NCI-H2029 treated with DMSO at 0.1 percent for 48 hours (cell line): Measurements from ENCODE around the gene CASKIN2.
"Not testable (repeated sequence)": the region's sequence is repeated elsewhere in the genome, so short reads cannot be mapped to it uniquely, and the experiment has no call there.

Experiments
- DNase-seq: peaks from one replicate; lab custom pipeline; 2025; lab: John Stamatoyannopoulos, UW

Gene CASKIN2

GRCh38 chr17:75490953-75491649, 24.2 kb downstream of the CASKIN2 start:
- DNase-seq: no peak

DNA sequence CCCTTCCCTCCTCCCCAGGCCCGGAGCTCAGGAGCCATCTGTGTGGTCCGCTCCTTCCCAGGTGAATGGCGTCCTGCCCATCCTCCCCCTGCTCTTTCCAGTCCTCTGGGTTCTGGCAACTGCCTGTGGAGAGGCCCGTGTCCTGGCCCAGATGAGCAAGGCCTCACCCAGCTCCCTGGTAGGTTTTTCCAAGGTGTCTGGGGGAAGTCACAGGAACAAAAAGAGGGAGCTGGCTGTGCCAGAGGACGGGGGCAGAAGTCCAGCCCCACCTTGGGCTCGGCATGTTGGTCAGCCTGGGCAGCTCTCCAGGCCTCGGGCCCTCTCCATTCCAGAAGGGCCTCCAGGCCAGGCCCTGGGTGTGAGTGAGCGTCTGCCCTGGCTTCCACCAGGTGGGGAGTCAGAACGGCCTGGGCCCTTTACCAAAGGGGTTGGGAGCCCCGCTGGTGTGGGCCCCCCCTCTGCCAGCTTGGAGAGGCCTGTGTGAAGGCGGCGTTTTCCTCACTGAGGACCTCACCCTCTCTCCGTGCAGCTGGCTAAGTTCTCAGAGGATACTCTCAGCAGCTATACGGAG, 25.1 kb downstream of the CASKIN2 start:
- DNase-seq: no peak

DNA sequence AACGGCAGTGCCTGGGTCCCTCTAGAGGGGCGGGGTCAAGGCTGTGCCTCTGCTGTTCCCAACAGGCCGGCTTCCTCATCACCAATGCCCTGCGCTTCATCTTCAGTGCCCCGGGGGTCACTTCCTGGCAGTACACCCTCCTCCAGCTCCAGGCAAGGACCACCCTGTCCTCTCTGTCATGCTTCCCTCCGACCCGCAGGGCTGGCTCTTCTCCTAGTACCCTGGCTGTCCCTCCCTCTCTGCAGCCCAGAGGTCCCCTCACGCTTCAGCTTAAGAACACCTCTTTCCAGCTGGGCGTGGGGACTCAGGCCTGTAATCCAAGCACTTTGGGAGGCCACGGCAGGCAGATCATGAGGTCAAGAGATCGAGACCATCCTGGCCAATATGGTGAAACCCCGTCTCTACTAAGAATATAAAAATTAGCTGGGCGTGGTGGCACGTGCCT, 25.8 kb downstream of the CASKIN2 start:
- DNase-seq: no peak

DNA sequence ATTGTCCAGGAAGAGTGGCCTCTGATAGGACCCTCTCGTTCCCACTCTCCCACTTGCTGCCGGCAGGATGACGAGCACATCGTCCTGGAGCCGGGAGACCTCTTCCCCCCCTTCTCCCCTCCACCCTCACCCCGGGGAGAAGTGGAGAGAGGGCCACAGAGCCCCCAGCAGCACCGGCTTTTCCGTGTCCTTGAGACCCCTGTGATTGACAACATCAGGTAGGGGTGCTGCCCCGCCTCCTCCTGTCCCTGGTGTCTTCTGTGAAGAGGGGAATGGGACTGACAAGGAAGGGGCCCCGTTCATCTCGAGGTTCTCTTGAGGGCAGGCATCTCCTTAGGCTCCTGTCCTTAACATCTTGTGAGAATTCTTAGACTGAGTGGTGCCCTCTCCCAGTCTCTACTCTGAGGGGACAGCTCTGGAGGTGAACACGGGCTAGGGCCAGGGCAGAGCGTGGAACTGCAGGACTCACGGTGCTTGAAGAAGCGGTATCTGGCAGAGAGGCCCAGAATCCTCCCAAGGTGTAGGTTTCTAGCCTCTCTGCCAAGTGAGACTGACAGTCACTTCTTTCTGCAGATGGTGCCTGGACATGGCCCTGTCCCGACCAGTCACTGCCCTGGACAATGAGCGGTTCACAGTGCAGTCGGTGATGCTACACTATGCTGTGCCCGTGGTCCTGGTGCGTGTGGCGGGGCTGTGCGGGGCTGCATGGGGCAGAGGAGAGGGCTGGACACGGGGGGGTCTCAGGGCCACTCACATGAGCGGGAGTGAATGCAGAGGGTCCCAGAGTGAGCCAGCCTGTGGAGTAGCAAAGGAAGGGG, 26.4 kb downstream of the CASKIN2 start:
- DNase-seq: no peak

DNA sequence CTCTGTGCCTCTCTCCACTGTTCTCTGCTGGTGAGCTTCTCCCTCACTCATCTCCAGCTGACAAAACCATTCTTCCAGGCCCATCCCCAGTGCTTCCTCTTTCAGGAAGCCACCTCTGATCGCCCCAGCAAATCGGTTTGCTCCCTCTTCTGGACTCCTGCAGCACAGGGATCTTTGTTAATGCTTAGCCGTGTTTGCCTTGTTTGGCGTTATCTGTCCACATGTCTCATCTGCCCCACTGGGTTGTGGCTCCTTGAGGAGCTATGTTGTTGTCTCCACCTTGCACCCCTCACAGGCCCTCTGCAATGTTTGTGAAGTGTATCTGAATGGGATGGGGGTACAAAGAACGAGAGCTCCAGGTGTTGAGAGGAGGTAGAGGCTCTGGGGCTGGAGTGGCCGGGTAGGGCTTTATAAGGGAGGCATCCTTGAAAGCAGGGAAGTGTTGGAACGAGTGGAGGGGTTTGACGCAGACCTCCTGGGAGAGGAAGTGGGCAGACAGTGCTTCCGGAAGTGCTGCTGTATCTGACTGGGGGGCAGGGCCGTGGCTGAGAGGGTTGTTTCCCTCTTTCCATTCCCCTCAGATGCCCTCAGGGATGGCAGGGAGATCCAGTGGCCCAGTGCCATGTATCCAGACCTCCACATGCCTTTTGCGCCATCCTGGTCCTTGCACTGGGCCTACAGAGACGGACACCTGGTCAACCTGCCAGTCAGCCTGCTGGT, 27.8 kb downstream of the CASKIN2 start:
- no peak for DNase-seq

GRCh38 chr17:75486951-75487350, 28.4 kb downstream of the CASKIN2 start:
- no peak for DNase-seq

DNA sequence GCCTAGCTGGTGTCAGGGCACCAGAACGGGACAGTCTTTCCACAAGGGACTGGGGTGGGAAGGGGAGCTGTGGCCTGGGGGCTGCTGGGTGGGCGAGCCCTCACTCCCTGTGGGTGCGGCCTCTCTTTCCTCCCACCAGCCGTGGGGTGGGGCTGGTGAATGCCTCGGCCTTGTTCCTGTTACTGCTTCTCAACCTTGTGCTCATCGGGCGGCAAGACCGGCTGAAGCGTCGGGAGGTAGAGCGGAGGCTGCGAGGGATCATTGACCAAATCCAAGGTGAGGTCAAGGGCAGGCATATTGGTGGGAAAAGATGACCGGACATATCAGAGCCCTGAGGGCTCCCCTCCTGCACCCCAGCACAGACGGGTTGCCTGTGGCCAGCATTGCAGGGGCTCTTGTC, 29.2 kb downstream of the CASKIN2 start:
- DNase-seq: no peak

DNA sequence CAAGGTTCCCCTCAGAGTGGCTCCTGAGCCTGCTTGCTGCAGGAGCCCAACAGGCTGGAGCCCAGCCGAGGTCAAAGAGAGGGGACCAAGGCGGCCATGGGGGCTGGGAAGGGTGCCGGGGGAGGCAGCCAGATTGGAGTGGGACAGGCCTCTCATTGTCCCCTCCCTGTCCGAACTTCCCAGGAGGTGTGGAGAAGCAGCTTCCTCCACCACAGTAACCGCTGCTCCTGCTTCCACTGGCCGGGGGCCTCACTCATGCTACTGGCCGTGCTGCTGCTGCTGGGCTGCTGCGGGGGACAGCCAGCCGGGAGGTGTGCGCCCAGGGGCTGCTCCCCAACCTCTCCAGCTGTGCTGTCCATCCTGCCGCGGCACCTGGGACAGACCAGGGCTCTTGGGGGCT, 29.6 kb downstream of the CASKIN2 start:
- no peak for DNase-seq

DNA sequence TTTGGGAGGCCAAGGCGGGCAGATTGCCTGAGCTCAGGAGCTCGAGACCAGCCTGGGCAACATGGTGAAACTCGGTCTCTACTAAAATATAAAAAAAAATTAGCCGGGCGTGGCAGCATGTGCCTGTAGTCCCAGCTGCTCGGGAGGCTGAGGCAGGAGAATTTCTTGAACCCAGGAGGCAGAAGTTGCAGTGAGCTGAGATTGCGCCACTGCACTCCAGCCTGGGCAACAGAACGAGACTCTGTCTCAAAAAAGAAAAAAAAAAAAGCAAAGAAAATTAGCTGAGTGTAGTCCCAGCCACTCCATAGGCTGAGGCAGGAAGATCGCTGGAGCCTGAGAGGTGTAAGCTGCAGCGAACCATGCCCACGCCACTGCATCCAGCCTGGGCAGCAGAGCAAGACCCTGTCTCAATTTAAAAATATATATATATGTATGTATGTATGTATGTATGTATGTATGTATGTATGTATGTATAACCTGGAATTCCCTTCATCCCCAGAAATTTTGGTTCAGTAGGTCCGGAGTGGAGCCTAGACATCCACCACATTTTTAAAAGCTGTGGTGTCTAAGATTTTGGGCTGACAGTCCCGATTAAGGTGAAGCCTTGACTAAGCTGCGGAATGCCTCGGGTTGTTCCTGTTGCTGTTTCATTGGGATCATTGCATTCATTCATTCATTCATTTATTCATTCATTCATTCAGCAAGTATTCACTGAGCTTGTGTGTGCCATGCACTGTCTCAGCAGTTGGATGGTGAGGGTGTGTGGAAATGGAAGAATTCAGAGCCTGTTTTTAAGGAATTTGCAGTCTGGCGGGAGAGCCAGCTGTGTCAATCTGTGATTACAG, 33.0 kb downstream of the CASKIN2 start:
- DNase-seq: no peak

- no peak for DNase-seq
These were observed 33.9 kb downstream of the CASKIN2 start for GRCh38 chr17:75481194-75482068.

DNA sequence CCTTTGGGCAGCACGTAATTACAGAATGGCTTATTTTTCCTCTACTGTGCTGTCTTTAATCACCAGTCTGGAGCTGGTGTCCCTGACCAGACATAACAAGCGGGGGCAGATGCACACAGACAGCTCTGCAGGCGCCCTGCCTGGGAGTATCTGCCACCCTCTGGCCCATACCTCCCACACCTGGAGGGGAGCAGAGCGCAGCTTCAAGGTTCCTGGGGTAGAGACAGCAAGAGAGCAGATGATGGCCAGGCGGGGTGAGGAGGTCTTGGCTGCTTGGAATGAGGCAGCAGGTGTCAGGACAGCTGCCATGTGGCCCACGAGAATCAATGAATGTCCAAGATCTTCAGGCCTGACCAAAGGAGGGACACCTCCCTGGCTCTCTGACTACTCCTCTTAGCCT, 35.1 kb downstream of the CASKIN2 start:
- no peak for DNase-seq

GRCh38 chr17:75478508-75478907, 36.8 kb downstream of the CASKIN2 start:
- DNase-seq: no peak

DNA sequence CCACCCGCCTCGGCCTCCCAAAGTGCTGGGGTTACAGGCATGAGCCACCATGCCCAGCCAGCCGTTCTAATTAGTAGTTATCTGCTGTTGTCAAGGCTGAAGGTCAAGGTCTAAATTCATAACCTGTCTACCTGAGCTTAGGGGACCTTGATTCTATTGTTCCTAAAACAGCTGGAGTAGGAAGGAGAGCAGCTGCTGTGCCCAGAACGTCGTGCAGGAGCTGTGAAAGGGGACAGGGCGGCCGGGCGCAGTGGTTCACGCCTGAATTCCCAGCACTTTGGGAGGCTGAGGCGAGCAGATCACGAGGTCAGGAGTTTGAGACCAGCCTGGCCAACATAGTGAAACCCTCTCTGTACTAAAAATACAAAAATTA, 37.9 kb downstream of the CASKIN2 start:
- DNase-seq: not testable (repeated sequence)

DNA sequence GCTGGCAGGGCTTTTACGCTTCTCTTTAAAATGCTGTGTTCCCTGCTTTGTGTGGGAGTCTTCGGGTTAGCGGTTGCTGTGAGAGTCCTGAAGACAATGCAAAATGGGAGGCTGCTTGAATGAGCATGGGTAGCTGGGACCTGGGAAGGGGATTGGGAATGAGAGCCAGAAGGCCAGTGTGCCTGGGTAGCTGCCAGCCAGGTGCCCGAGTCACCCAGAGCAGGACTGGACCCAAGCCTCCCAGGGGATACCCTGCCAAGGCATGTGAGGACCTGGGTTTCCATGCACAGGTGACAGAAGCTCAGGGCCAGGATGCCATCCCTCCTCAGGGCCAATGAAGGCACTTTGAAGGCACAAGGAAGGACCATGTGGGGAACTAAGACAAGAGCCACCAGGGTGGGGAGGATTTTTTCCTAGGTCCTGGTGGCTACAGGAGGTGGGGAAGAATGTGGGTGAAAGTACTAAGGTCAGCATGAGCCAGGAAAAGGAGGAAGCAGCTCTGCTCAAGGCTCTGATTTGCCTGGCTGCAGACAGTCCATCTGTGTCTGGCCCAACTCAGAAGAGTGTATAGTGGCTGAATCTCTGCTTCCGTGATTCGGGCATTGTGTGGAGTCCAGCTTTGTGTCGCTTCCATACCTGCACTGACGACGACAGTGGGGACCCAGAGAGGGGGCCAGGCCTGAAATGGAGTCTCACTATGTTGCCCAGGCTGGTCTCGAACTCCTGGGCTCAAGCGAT, 38.4 kb downstream of the CASKIN2 start:
- DNase-seq: no peak

DNA sequence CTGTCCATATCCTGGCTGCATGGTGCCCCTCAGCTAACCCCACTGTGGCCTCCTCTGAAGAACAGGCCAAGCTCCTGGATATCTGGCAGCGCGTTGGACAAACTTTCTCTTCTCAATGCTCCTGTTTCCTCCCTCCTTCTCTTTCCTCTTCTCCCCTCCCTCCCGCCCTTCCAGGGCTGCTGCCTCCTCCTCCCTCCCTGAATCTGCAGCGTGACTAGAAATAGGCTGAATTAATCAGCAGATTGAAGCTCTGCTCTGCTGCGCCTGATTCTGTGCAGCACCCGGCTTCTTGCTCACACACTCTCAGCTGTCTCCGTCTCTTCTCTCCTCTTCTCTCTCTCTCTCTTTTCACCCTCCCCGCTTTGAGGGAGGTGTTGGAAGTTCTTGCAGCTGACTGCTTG, 39.1 kb downstream of the CASKIN2 start:
- DNase-seq: no peak

DNA sequence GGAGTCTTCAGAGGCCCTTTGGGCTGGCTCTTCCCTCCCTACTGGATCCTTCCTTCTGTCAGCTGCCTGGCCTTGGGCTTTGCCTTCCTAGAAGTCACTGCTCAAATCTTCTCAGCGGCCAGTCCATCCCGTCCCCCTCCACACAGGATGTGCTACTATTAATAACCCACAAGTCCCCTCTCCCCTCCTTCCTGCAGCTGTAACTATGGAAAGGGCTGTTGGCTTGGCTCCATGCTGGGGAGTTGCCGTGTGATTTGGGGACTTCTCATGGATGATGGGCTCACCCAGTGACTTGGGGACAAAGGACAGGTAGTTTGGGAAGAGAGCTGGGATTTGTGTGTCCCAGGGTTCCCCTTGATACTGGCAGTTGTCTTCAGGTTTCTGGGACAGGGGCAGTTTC, 39.5 kb downstream of the CASKIN2 start:
- DNase-seq: no peak

DNA sequence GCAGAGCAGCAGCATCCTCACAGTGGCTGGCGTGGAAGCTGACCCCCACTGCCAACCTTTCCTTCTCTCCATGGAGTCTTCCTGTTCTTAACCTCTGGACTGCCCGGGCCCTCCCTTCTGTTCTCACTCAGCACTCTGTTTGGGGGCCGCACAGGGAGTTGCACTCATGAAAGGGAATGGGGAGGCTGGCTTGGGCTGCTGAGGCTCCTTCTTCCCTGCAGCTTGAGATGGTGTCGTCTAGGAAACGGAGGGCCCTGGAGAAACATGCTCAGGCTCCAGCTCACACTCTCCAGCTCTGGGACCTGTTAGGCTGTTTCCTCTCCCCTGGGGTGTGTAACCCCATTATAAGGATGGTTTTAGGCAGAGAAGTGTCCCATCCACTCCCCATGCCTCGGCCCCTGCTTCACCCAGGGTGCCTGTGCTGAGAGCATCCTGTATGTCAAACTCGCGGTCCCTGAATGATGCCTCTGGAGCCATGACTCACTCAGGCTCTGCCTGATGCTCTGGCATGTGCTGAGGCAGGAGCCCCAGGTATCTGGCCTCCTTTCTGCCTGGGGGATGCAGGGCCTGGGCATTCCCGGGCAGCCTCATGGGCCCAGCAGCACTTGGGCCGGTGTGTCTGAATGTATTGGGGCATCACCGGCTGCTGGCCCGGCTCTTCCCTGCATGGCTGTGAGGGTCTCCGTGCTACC, 40.0 kb downstream of the CASKIN2 start:
- no peak for DNase-seq

GRCh38 chr17:75474736-75475135, 40.6 kb downstream of the CASKIN2 start:
- no peak for DNase-seq

GRCh38 chr17:75473246-75473645, 42.1 kb downstream of the CASKIN2 start:
- no peak for DNase-seq
